GM20000 (cell line): ENCODE results near the gene STRN3.

Experiments used
- DNase-seq: peaks from one replicate; pipeline ENCODE4 v3.0.0; 2012; ENCODE audit warnings: low spot score
- CTCF ChIP-seq: IDR thresholded peaks from 2 replicates; pipeline ENCODE4 v1.5.1; 2012; ENCODE audit warnings: mild to moderate bottlenecking, control low read depth; ENCODE audit errors: extremely low read depth, missing control alignments

STRN3 gene

GRCh38 chr14:30961330-30961729 is 64.8 kb downstream of the STRN3 start:
- TF ChIP-seq CTCF = no peak

GRCh38 chr14:30960216-30960615 is 66.0 kb downstream of the STRN3 start:
- TF ChIP-seq CTCF = no peak
- DNase-seq = no peak

More at GRCh38 chr14:30961330-30961729, 64.8 kb downstream of the STRN3 start:
- no peak for DNase-seq

GRCh38 chr14:30958555-30959407 is 67.4 kb downstream of the STRN3 start:
- TF ChIP-seq CTCF = no peak
- DNase-seq = peak; percentile 34

GRCh38 chr14:30957813-30958370 is 68.3 kb downstream of the STRN3 start:
- DNase-seq = no peak
- no peak for TF ChIP-seq CTCF

- TF ChIP-seq CTCF = no peak
- no peak for DNase-seq
These were observed 76.5 kb downstream of the STRN3 start for GRCh38 chr14:30949651-30950050.

- no peak for DNase-seq
These were observed 82.5 kb downstream of the STRN3 start for GRCh38 chr14:30943694-30944093.

More at GRCh38 chr14:30943694-30944093, 82.5 kb downstream of the STRN3 start:
- no peak for TF ChIP-seq CTCF
